Trophoblast cell (in vitro differentiated cells and primary cell): ENCODE measurements around the gene AVL9.

ENCODE experiments used
- DNase-seq, 2 donors: peaks; one replicate each; pipeline ENCODE4 v3.0.0-alpha.2; 2016
- H2AFZ ChIP-seq: 2 replicates; pipeline ENCODE4 v1.6.1; 2013; ENCODE audit warnings: low read length, moderate library complexity, mild to moderate bottlenecking; ENCODE audit not compliant: insufficient read depth, poor library complexity
- H2AK5ac ChIP-seq: 2 replicates; pipeline ENCODE4 v1.6.1; 2013; ENCODE audit warnings: mild to moderate bottlenecking, low read length
- H2BK120ac ChIP-seq: 2 replicates; pipeline ENCODE4 v1.6.1; 2013; ENCODE audit warnings: low read length, mild to moderate bottlenecking, moderate library complexity; ENCODE audit not compliant: insufficient read depth, poor library complexity
- H2BK12ac ChIP-seq: 2 replicates; pipeline ENCODE4 v1.6.1; 2013; ENCODE audit warnings: mild to moderate bottlenecking, low read length, moderate library complexity
- H2BK5ac ChIP-seq: 2 replicates; pipeline ENCODE4 v1.6.1; 2013; ENCODE audit warnings: low read length, low read depth, moderate library complexity, mild to moderate bottlenecking; ENCODE audit not compliant: poor library complexity
- H3K14ac ChIP-seq: 2 replicates; pipeline ENCODE4 v1.6.1; 2013; ENCODE audit warnings: mild to moderate bottlenecking, low read length
- H3K18ac ChIP-seq: 2 replicates; pipeline ENCODE4 v1.6.1; 2013; ENCODE audit warnings: mild to moderate bottlenecking, low read length
- H3K23ac ChIP-seq: 2 replicates; pipeline ENCODE4 v1.6.1; 2013; ENCODE audit warnings: low read length
- H3K27ac ChIP-seq: 2 replicates; pipeline ENCODE4 v1.5.1; 2013; ENCODE audit warnings: low read depth, mild to moderate bottlenecking, inconsistent platforms, low read length, moderate library complexity
- H3K27me3 ChIP-seq: 2 replicates; pipeline ENCODE4 v1.6.1; 2013; ENCODE audit warnings: inconsistent platforms, mild to moderate bottlenecking, low read length, moderate library complexity; ENCODE audit not compliant: insufficient read depth
- H3K36me3 ChIP-seq, 2 experiments: 1 replicate in 1 of 2; 2 replicates in 1 of 2; pipeline ENCODE4 v1.6.1; 2013; ENCODE audit warnings: low read length in 2 of 2, mild to moderate bottlenecking in 2 of 2, moderate library complexity in 1 of 2; ENCODE audit not compliant: insufficient read depth in 2 of 2, control insufficient read depth in 1 of 2
- H3K4ac ChIP-seq: 2 replicates; pipeline ENCODE4 v1.6.1; 2013; ENCODE audit warnings: low read depth, mild to moderate bottlenecking, low read length, moderate library complexity
- H3K4me1 ChIP-seq, 2 experiments: 1 replicate in 1 of 2; 2 replicates in 1 of 2; pipeline ENCODE4 v1.6.1; 2013; ENCODE audit warnings: low read length in 2 of 2, mild to moderate bottlenecking in 2 of 2, moderate library complexity in 1 of 2; ENCODE audit not compliant: insufficient read depth in 2 of 2, control insufficient read depth in 1 of 2
- H3K4me2 ChIP-seq: 2 replicates; pipeline ENCODE4 v1.6.1; 2013; ENCODE audit warnings: inconsistent platforms, mild to moderate bottlenecking, low read length, moderate library complexity
- H3K4me3 ChIP-seq: 2 replicates; pipeline ENCODE4 v1.5.1; 2013; ENCODE audit warnings: mild to moderate bottlenecking, low read depth, low read length, inconsistent platforms
- H3K79me1 ChIP-seq: one replicate; pipeline ENCODE4 v1.6.1; 2013; ENCODE audit warnings: low read length
- H3K79me2 ChIP-seq: 2 replicates; pipeline ENCODE4 v1.6.1; 2013; ENCODE audit warnings: low read length, mild to moderate bottlenecking; ENCODE audit not compliant: control insufficient read depth, insufficient read depth, poor library complexity
- H3K9ac ChIP-seq: 2 replicates; pipeline ENCODE4 v1.6.1; 2013; ENCODE audit warnings: mild to moderate bottlenecking, low read length
- H3K9me3 ChIP-seq: 2 replicates; pipeline ENCODE4 v1.6.1; 2013; ENCODE audit warnings: low read depth, mild to moderate bottlenecking, control low read depth, inconsistent platforms, low read length; ENCODE audit not compliant: insufficient read depth
- H4K12ac ChIP-seq: 2 replicates; pipeline ENCODE4 v1.6.1; 2013; ENCODE audit warnings: low read depth, mild to moderate bottlenecking, low read length, moderate library complexity
- H4K8ac ChIP-seq: 2 replicates; pipeline ENCODE4 v1.6.1; 2013; ENCODE audit warnings: low read depth, mild to moderate bottlenecking, low read length, moderate library complexity
- H4K91ac ChIP-seq: one replicate; pipeline ENCODE4 v1.6.1; 2013; ENCODE audit warnings: low read depth, mild to moderate bottlenecking, low read length, moderate library complexity
- WGBS: extraction: QIAGEN DNeasy Blood & Tissue Kit; methylation state at CpG from one replicate; pipeline ENCODE4 v1.1.7; 2013; ENCODE audit warnings: missing lambda C conversion rate; ENCODE audit not compliant: insufficient read length, insufficient coverage; ENCODE audit errors: extremely low coverage; 5-methylcytosine and 5-hydroxymethylcytosine counted together

AVL9 gene

GRCh38 chr7:32542595-32542994 is 47.3 kb downstream of the AVL9 start:
- Histone ChIP-seq H4K91ac (no peak overlapping the region), H3K79me2 (no peaks in the 10 kb centered on the region), H3K9me3 (no peaks in the 10 kb centered on the region), H3K79me1 (no peaks in the 10 kb centered on the region), H2BK12ac (no peak overlapping the region), H2AFZ (no peak overlapping the region), H3K4me3 (no peak overlapping the region), H3K4me2 (no peak overlapping the region), H4K8ac (no peak overlapping the region), H4K12ac (no peak overlapping the region), H3K36me3 (peaks cover 0 to 7% of the 10 kb centered on the region in 2 experiments), H3K9ac (no peak overlapping the region), H2BK120ac (no peak overlapping the region), H3K27me3 (no peaks in the 10 kb centered on the region), H2BK5ac (no peak overlapping the region), H2AK5ac (no peak overlapping the region), H3K18ac (no peak overlapping the region), H3K4ac (no peak overlapping the region), H3K27ac (no peak overlapping the region), H3K23ac (no peak overlapping the region), H3K14ac (no peak overlapping the region), H3K4me1 (no peaks in the 10 kb centered on the region)
- no peak for DNase-seq
- WGBS = no CpG with 5 or more reads among the region's 2 CpGs

- H3K9ac ChIP-seq = no peak overlapping the region
- no peaks in the 10 kb centered on the region for H3K9me3 ChIP-seq
- no CpG with 5 or more reads among the region's 4 CpGs for WGBS
- no peaks in the 10 kb centered on the region for H3K27me3 ChIP-seq
- no peak overlapping the region for H4K8ac ChIP-seq
- no peaks in the 10 kb centered on the region for H3K79me1 ChIP-seq
- no peak overlapping the region for H2AK5ac ChIP-seq
- H3K27ac ChIP-seq = no peak overlapping the region
- H3K4me2 ChIP-seq = no peak overlapping the region
- H2BK12ac ChIP-seq = no peak overlapping the region
- H2BK120ac ChIP-seq = no peak overlapping the region
- no peak overlapping the region for H3K18ac ChIP-seq
- no peak overlapping the region for H4K12ac ChIP-seq
- H2BK5ac ChIP-seq = no peak overlapping the region
- no peaks in the 10 kb centered on the region for H3K79me2 ChIP-seq
- H3K4me1 ChIP-seq = no peaks in the 10 kb centered on the region
- no peak overlapping the region for H3K23ac ChIP-seq
- DNase-seq = no peak
- H3K36me3 ChIP-seq = peaks cover 13 to 24% of the 10 kb centered on the region in 2 experiments
- no peak overlapping the region for H3K4ac ChIP-seq
- no peak overlapping the region for H2AFZ ChIP-seq
- H3K14ac ChIP-seq = no peak overlapping the region
- H3K4me3 ChIP-seq = no peak overlapping the region
- H4K91ac ChIP-seq = no peak overlapping the region
Observed at GRCh38 chr7:32559480-32559879, 64.2 kb downstream of the AVL9 start.

GRCh38 chr7:32560075-32560474 is 64.8 kb downstream of the AVL9 start:
- H2AK5ac ChIP-seq = no peak overlapping the region
- no peak overlapping the region for H3K23ac ChIP-seq
- no peak overlapping the region for H2AFZ ChIP-seq
- H3K4ac ChIP-seq = no peak overlapping the region
- H3K27ac ChIP-seq = no peak overlapping the region
- H3K14ac ChIP-seq = no peak overlapping the region
- H3K9me3 ChIP-seq = no peaks in the 10 kb centered on the region
- H4K91ac ChIP-seq = no peak overlapping the region
- no CpG with 5 or more reads among the region's 2 CpGs for WGBS
- no peak overlapping the region for H2BK5ac ChIP-seq
- H3K79me2 ChIP-seq = no peaks in the 10 kb centered on the region
- H3K18ac ChIP-seq = no peak overlapping the region
- peaks cover 11 to 20% of the 10 kb centered on the region in 2 experiments for H3K36me3 ChIP-seq
- no peaks in the 10 kb centered on the region for H3K79me1 ChIP-seq
- DNase-seq = no peak
- no peak overlapping the region for H3K4me3 ChIP-seq
- H3K27me3 ChIP-seq = no peaks in the 10 kb centered on the region
- H2BK12ac ChIP-seq = no peak overlapping the region
- H2BK120ac ChIP-seq = no peak overlapping the region
- no peaks in the 10 kb centered on the region for H3K4me1 ChIP-seq
- H3K9ac ChIP-seq = no peak overlapping the region
- H3K4me2 ChIP-seq = no peak overlapping the region
- no peak overlapping the region for H4K12ac ChIP-seq
- H4K8ac ChIP-seq = no peak overlapping the region

GRCh38 chr7:32561613-32562012 is 66.3 kb downstream of the AVL9 start:
- Histone ChIP-seq H3K9ac (no peak overlapping the region), H3K79me2 (no peaks in the 10 kb centered on the region)

More at GRCh38 chr7:32561613-32562012, 66.3 kb downstream of the AVL9 start:
- H4K12ac ChIP-seq = no peak overlapping the region
- H3K4me3 ChIP-seq = no peak overlapping the region
- no peak overlapping the region for H4K91ac ChIP-seq
- no CpG with 5 or more reads among the region's 2 CpGs for WGBS
- H2AK5ac ChIP-seq = no peak overlapping the region
- H2AFZ ChIP-seq = no peak overlapping the region
- no peak overlapping the region for H3K27ac ChIP-seq
- no peaks in the 10 kb centered on the region for H3K79me1 ChIP-seq
- no peak overlapping the region for H2BK5ac ChIP-seq
- H3K18ac ChIP-seq = no peak overlapping the region
- no peak overlapping the region for H3K4ac ChIP-seq
- no peaks in the 10 kb centered on the region for H3K9me3 ChIP-seq
- DNase-seq = no peak
- H4K8ac ChIP-seq = no peak overlapping the region
- no peak overlapping the region for H3K4me2 ChIP-seq
- no peak overlapping the region for H2BK12ac ChIP-seq
- H3K36me3 ChIP-seq = peaks cover 8 to 16% of the 10 kb centered on the region in 2 experiments
- no peak overlapping the region for H3K23ac ChIP-seq
- H3K27me3 ChIP-seq = no peaks in the 10 kb centered on the region
- H3K4me1 ChIP-seq = no peaks in the 10 kb centered on the region
- H2BK120ac ChIP-seq = no peak overlapping the region
- H3K14ac ChIP-seq = no peak overlapping the region
